Gastroesophageal sphincter (tissue), 4 donors: ENCODE data around the gene MAP3K20. TPM values are rescaled to one million over a fixed set of nuclear protein-coding genes. Genes with fewer than 3 reads are reported as not detected.

ENCODE experiments used
- ATAC-seq: fragments of 150-250 bp; one replicate; pipeline ENCODE4 v1.9.1; 2016; ENCODE audit warnings: mild to moderate bottlenecking, moderate library complexity
- H3K27ac ChIP-seq, 4 donors: fragments of 200-600 bp; sonication (generic) in 3 of 4; 1 replicate in 3 of 4; 2 replicates in 1 of 4; pipeline ENCODE4 v1.5.1; 2016 to 2019
- H3K27me3 ChIP-seq: fragments of 200-600 bp; sonication (generic); one replicate; pipeline ENCODE4 v1.5.1; 2019
- H3K36me3 ChIP-seq, 2 donors: fragments of 200-600 bp; sonication (generic); one replicate each; pipeline ENCODE4 v1.5.1; 2019; ENCODE audit warnings: control low read depth in 1 of 2
- H3K4me1 ChIP-seq, 3 donors: fragments of 200-600 bp; sonication (generic); 1 replicate in 2 of 3; 2 replicates in 1 of 3; pipeline ENCODE4 v1.5.1; 2016 to 2019; ENCODE audit warnings: control low read depth in 2 of 3
- H3K4me3 ChIP-seq, 2 donors: fragments of 200-600 bp; sonication (generic); one replicate each; pipeline ENCODE4 v1.5.1; 2019; ENCODE audit warnings: mild to moderate bottlenecking in 1 of 2, moderate library complexity in 1 of 2
- H3K9me3 ChIP-seq, 3 donors: fragments of 200-600 bp; sonication (generic); one replicate each; pipeline ENCODE4 v1.5.1; 2017 to 2019; ENCODE audit warnings: control low read depth in 2 of 3
- CTCF ChIP-seq, 4 experiments: fragments of 200-600 bp in 2 of 4; fragments of 450-650 bp in 2 of 4; sonication (generic) in 1 of 4; IDR thresholded peaks; one replicate each; pipeline ENCODE4 v1.5.1; 2017 to 2019; ENCODE audit warnings: antibody characterized with exemption in 4 of 4, mild to moderate bottlenecking in 2 of 4, moderate library complexity in 2 of 4
- EP300 ChIP-seq: sonication (generic); formaldehyde crosslinking; IDR thresholded peaks from one replicate; pipeline ENCODE4 v1.6.1; 2017; ENCODE audit warnings: antibody characterized with exemption, mild to moderate bottlenecking
- POLR2A ChIP-seq, 2 donors: fragments of 450-650 bp; IDR thresholded peaks; one replicate each; pipeline ENCODE4 v1.6.1; 2017; ENCODE audit warnings: antibody characterized with exemption in 2 of 2, mild to moderate bottlenecking in 2 of 2, moderate library complexity in 1 of 2
- POLR2AphosphoS5 ChIP-seq: sonication (generic); formaldehyde crosslinking; IDR thresholded peaks from one replicate; pipeline ENCODE4 v1.6.1; 2017; ENCODE audit warnings: antibody characterized with exemption
- WGBS, 2 donors: methylation state at CpG; one replicate each; pipeline ENCODE4 v1.1.5; 2018; ENCODE audit warnings: low coverage in 1 of 2; 5-methylcytosine and 5-hydroxymethylcytosine counted together
- total RNA-seq, 4 donors: library from RNA; depleted of rRNA; stranded (reverse); fragments of >200 nt; gene quantifications; one replicate each; pipeline ENCODE4 v1.1.0, GENCODE V29; 2016

The MAP3K20 gene
- total RNA-seq, 4 donors from 2014 or later: 318 to 496 (median 327) TPM

- no peak for TF ChIP-seq POLR2AphosphoS5
- TF ChIP-seq EP300: no peak
- TF ChIP-seq CTCF (IDR thresholded peaks at IDR 0.05): no peak
- no peak for TF ChIP-seq POLR2A (IDR thresholded peaks at IDR 0.05)
- no peak for ATAC-seq
- Histone ChIP-seq H3K27ac (peak overlapping the region; percentile 15 to 77 (median 74)), H3K9me3 (no peaks in the 10 kb centered on the region), H3K36me3 (no peaks in the 10 kb centered on the region), H3K4me1 (peaks cover 3 to 32% (median 7%) of the 10 kb centered on the region in 3 donors), H3K4me3 (no peak overlapping the region), H3K27me3 (no peaks in the 10 kb centered on the region)
- 14 to 27% methylated on average over 5 of the region's 5 CpGs for WGBS, 2 donors
These were observed 47.0 kb upstream of the MAP3K20 start for GRCh38 chr2:173028671-173029070.

- H3K36me3 ChIP-seq: no peaks in the 10 kb centered on the region
- no peak for TF ChIP-seq POLR2A (IDR thresholded peaks at IDR 0.05)
- TF ChIP-seq CTCF (IDR thresholded peaks at IDR 0.05): no peak
- TF ChIP-seq EP300: no peak
- TF ChIP-seq POLR2AphosphoS5: no peak
- H3K27ac ChIP-seq: no peak overlapping the region
- H3K4me1 ChIP-seq: peaks cover 3 to 32% (median 7%) of the 10 kb centered on the region in 3 donors
- no peaks in the 10 kb centered on the region for H3K9me3 ChIP-seq
- no peak overlapping the region for H3K4me3 ChIP-seq
- no peak for ATAC-seq
- H3K27me3 ChIP-seq: no peaks in the 10 kb centered on the region
- 75 to 89% methylated on average over 4 to 8 of the region's 9 CpGs for WGBS, 2 donors
These were observed 44.8 kb upstream of the MAP3K20 start for GRCh38 chr2:173030561-173031490.

GRCh38 chr2:173032032-173032431 lies 43.6 kb upstream of the MAP3K20 start:
- TF ChIP-seq POLR2A (IDR thresholded peaks at IDR 0.05) (no peak), EP300 (no peak), CTCF (IDR thresholded peaks at IDR 0.05) (no peak)
- ATAC-seq: no peak
- 83 to 100% methylated on average over 1 to 2 of the region's 4 CpGs for WGBS, 2 donors

GRCh38 chr2:173033084-173033483 lies 42.6 kb upstream of the MAP3K20 start:
- Histone ChIP-seq H3K9me3 (no peaks in the 10 kb centered on the region), H3K36me3 (no peaks in the 10 kb centered on the region), H3K27me3 (no peaks in the 10 kb centered on the region), H3K27ac (no peak overlapping the region), H3K4me3 (no peak overlapping the region), H3K4me1 (peaks cover 0 to 23% (median 3%) of the 10 kb centered on the region in 3 donors)
- 87 to 88% methylated on average over 3 of the region's 3 CpGs for WGBS, 2 donors
- TF ChIP-seq POLR2AphosphoS5 (no peak), POLR2A (IDR thresholded peaks at IDR 0.05) (no peak), EP300 (no peak), CTCF (IDR thresholded peaks at IDR 0.05) (no peak)
- ATAC-seq: no peak

More at GRCh38 chr2:173032032-173032431, 43.6 kb upstream of the MAP3K20 start:
- Histone ChIP-seq H3K4me3 (no peak overlapping the region), H3K27me3 (no peaks in the 10 kb centered on the region), H3K27ac (no peak overlapping the region), H3K9me3 (no peaks in the 10 kb centered on the region), H3K4me1 (peaks cover 3 to 24% (median 7%) of the 10 kb centered on the region in 3 donors), H3K36me3 (no peaks in the 10 kb centered on the region)

- WGBS, 2 donors: 17 to 59% methylated on average over 2 to 3 of the region's 7 CpGs
- Histone ChIP-seq H3K4me3 (no peak overlapping the region), H3K9me3 (no peaks in the 10 kb centered on the region), H3K27me3 (no peaks in the 10 kb centered on the region), H3K27ac (no peak overlapping the region), H3K4me1 (peaks cover 0 to 12% (median 0%) of the 10 kb centered on the region in 3 donors), H3K36me3 (no peaks in the 10 kb centered on the region)
- TF ChIP-seq CTCF (IDR thresholded peaks at IDR 0.05): no peak
- TF ChIP-seq POLR2A (IDR thresholded peaks at IDR 0.05): no peak
- TF ChIP-seq POLR2AphosphoS5: no peak
- TF ChIP-seq EP300: no peak
- no peak for ATAC-seq
These were observed 41.5 kb upstream of the MAP3K20 start for GRCh38 chr2:173034143-173034542.
